ENCODE data around the gene EIF5A.

Gene EIF5A

GRCh38 chr17:7357381-7357780, 50.0 kb downstream of the EIF5A start:
- no peak for DNase-seq

DNA sequence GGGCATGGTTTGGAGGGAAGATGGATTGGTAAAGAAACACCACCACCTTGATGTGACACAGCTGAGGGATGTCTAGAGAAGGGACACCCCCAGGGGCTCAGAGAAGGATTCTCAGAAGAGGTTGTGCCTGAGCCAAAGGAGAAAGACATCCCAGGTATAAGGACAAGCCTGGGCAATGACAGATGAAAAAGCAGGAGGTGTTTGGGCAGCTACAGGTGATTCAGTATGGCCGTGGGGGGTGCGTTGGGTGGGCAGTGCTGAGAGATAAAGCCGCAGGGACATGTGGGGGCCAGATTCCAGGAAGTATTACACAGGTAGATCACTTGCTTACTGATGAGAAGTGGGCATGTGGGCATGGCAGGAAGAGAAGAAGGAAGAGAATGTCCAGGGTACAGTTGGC, 54.5 kb downstream of the EIF5A start:
- DNase-seq: no peak
